Neural cell (in vitro differentiated cells): ENCODE data around the gene COL27A1. TPM values are rescaled to one million over a fixed set of nuclear protein-coding genes. Genes with fewer than 3 reads are reported as not detected.

Source experiments
- H2AFZ ChIP-seq: fragments of 200-600, 300-800 bp; sonication (generic), shearing (Covaris generic); 2 replicates; pipeline ENCODE4 v1.6.0; 2014; ENCODE audit warnings: low read depth, mild to moderate bottlenecking, antibody characterized with exemption, low read length, moderate library complexity
- H3F3A ChIP-seq: fragments of 200-600 bp; shearing (Covaris generic); 2 replicates; pipeline ENCODE4 v1.6.1; 2016; ENCODE audit warnings: mild to moderate bottlenecking, moderate library complexity, mixed read lengths, antibody characterized with exemption, low read length; ENCODE audit not compliant: insufficient read depth, poor library complexity, severe bottlenecking
- H3K27ac ChIP-seq: fragments of 200-600, 300-800 bp; sonication (generic), shearing (Covaris generic); 2 replicates; pipeline ENCODE4 v1.5.1; 2014; ENCODE audit warnings: mild to moderate bottlenecking, low read length, moderate library complexity
- H3K27me3 ChIP-seq: fragments of 300-800, 200-600 bp; sonication (generic), shearing (Covaris generic); 2 replicates; pipeline ENCODE4 v1.6.0; 2014; ENCODE audit warnings: mild to moderate bottlenecking, low read depth, low read length, moderate library complexity; ENCODE audit not compliant: insufficient read depth
- H3K36me3 ChIP-seq: fragments of 300-800, 200-600 bp; sonication (generic), shearing (Covaris generic); 2 replicates; pipeline ENCODE4 v1.5.1; 2014; ENCODE audit warnings: mild to moderate bottlenecking, antibody characterized with exemption, low read length, moderate library complexity; ENCODE audit not compliant: insufficient read depth
- H3K4me2 ChIP-seq: fragments of 300-800, 200-600 bp; sonication (generic), shearing (Covaris generic); 2 replicates; pipeline ENCODE4 v1.6.0; 2014; ENCODE audit warnings: mild to moderate bottlenecking, low read length
- H3K4me3 ChIP-seq: fragments of 300-800, 200-600 bp; sonication (generic), shearing (Covaris generic); 2 replicates; pipeline ENCODE4 v1.5.1; 2014; ENCODE audit warnings: mild to moderate bottlenecking, low read length, moderate library complexity
- H3K79me2 ChIP-seq: fragments of 200-600 bp; shearing (Covaris generic); replicated peaks from 2 replicates; pipeline ENCODE4 v1.6.0; 2014; ENCODE audit warnings: mild to moderate bottlenecking, low read length, moderate library complexity; ENCODE audit not compliant: insufficient read depth
- H3K9ac ChIP-seq: fragments of 300-800, 200-600 bp; sonication (generic), shearing (Covaris generic); 2 replicates; pipeline ENCODE4 v1.6.1; 2016; ENCODE audit warnings: mild to moderate bottlenecking, low read length, mixed read lengths
- H3K9me2 ChIP-seq: fragments of 200-600 bp; shearing (Covaris generic); 2 replicates; pipeline ENCODE4 v1.6.1; 2016; ENCODE audit warnings: mild to moderate bottlenecking, low read length, mixed read lengths; ENCODE audit not compliant: insufficient read depth
- H3K9me3 ChIP-seq: fragments of 200-600, 300-800 bp; sonication (generic), shearing (Covaris generic); 2 replicates; pipeline ENCODE4 v1.6.1; 2016; ENCODE audit warnings: mild to moderate bottlenecking, mixed run types, low read length, moderate library complexity, mixed read lengths
- H4K20me1 ChIP-seq: fragments of 200-600 bp; shearing (Covaris generic); 2 replicates; pipeline ENCODE4 v1.6.1; 2016; ENCODE audit warnings: mild to moderate bottlenecking, mixed run types; ENCODE audit not compliant: insufficient read depth
- CTCF ChIP-seq: fragments of 450-650 bp; IDR thresholded peaks from 2 replicates; pipeline ENCODE4 v1.5.1; 2014; ENCODE audit warnings: antibody characterized with exemption, mild to moderate bottlenecking, moderate library complexity; ENCODE audit not compliant: poor library complexity, severe bottlenecking
- EP300 ChIP-seq: fragments of 450-650 bp; conservative IDR thresholded peaks from 2 replicates; pipeline ENCODE4 v1.6.1; 2014; ENCODE audit warnings: antibody characterized with exemption, mild to moderate bottlenecking, moderate library complexity; ENCODE audit not compliant: poor library complexity, severe bottlenecking
- EZH2 ChIP-seq: fragments of 200-600, 300-800 bp; shearing (Covaris generic), sonication (generic); IDR thresholded peaks from 2 replicates; pipeline ENCODE4 v1.6.1; 2014; ENCODE audit warnings: antibody characterized with exemption, low read length, borderline replicate concordance, mild to moderate bottlenecking; ENCODE audit not compliant: insufficient read depth, poor library complexity, severe bottlenecking
- MXI1 ChIP-seq: fragments of 450-650 bp; conservative IDR thresholded peaks from 2 replicates; pipeline ENCODE4 v1.6.1; 2014; ENCODE audit warnings: antibody characterized with exemption, mild to moderate bottlenecking; ENCODE audit not compliant: poor library complexity, severe bottlenecking
- POLR2AphosphoS5 ChIP-seq: IDR thresholded peaks from 2 replicates; pipeline ENCODE4 v1.6.1; 2012
- RAD21 ChIP-seq: fragments of 450-650 bp; conservative IDR thresholded peaks from 2 replicates; pipeline ENCODE4 v1.6.1; 2014; ENCODE audit warnings: antibody characterized with exemption, mild to moderate bottlenecking, moderate library complexity
- REST ChIP-seq: IDR thresholded peaks from 2 replicates; pipeline ENCODE4 v1.6.1; 2012; ENCODE audit warnings: borderline replicate concordance
- SMC3 ChIP-seq: fragments of 450-650 bp; conservative IDR thresholded peaks from 2 replicates; pipeline ENCODE4 v1.6.1; 2014; ENCODE audit warnings: antibody characterized with exemption, mild to moderate bottlenecking, moderate library complexity; ENCODE audit not compliant: poor library complexity
- TAF1 ChIP-seq: IDR thresholded peaks from 2 replicates; pipeline ENCODE4 v1.6.1; 2012; ENCODE audit warnings: low read depth
- polyA plus RNA-seq: library from polyadenylated mRNA; depleted of rRNA; stranded (reverse); fragments of >200 nt; gene quantifications from 2 replicates; pipeline ENCODE4 v1.2.3, GENCODE V29; 2014

Gene COL27A1
- polyA plus RNA-seq, 1 donor from 2014 or later: 0.25 TPM

- Histone ChIP-seq H3F3A (no peaks in the 10 kb centered on the region), H3K4me2 (no peak overlapping the region)
These were observed 121.8 kb downstream of the COL27A1 start for GRCh38 chr9:114276908-114277821.

More at GRCh38 chr9:114276908-114277821, 121.8 kb downstream of the COL27A1 start:
- no peaks in the 10 kb centered on the region for H3K27me3 ChIP-seq
- H2AFZ ChIP-seq: no peak overlapping the region
- no peaks in the 10 kb centered on the region for H3K79me2 ChIP-seq
- no peak overlapping the region for H3K4me3 ChIP-seq
- no peaks in the 10 kb centered on the region for H3K9me3 ChIP-seq
- no peak overlapping the region for H3K9ac ChIP-seq
- no peaks in the 10 kb centered on the region for H3K9me2 ChIP-seq
- H3K27ac ChIP-seq: no peak overlapping the region
- H4K20me1 ChIP-seq: no peaks in the 10 kb centered on the region
- no peaks in the 10 kb centered on the region for H3K36me3 ChIP-seq
- TF ChIP-seq RAD21: no peak
- TF ChIP-seq TAF1: no peak
- no peak for TF ChIP-seq POLR2AphosphoS5
- no peak for TF ChIP-seq CTCF
- TF ChIP-seq MXI1: no peak
- TF ChIP-seq EZH2: no peak
- no peak for TF ChIP-seq REST
- no peak for TF ChIP-seq EP300
- no peak for TF ChIP-seq SMC3
